ENCODE data around the gene AIG1.
"Not testable (repeated sequence)": the region's sequence is repeated elsewhere in the genome, so short reads cannot be mapped to it uniquely, and the experiment has no call there.

AIG1 gene

GRCh38 chr6:143127941-143128680, 67.4 kb downstream of the AIG1 start:
- no peak for DNase-seq (ENCODE audit: low read depth in 2 of 2)

GRCh38 chr6:143128681-143129015, 68.0 kb downstream of the AIG1 start:
- no peak for DNase-seq (ENCODE audit: low read depth in 2 of 2)

GRCh38 chr6:143130928-143131327, 70.2 kb downstream of the AIG1 start:
- no peak for DNase-seq (ENCODE audit: low read depth in 2 of 2)

- no peak for DNase-seq (ENCODE audit: low read depth in 2 of 2)
Observed at GRCh38 chr6:143135325-143135724, 74.6 kb downstream of the AIG1 start.

- no peak for DNase-seq (ENCODE audit: low read depth in 2 of 2)
Observed at GRCh38 chr6:143135797-143136561, 75.3 kb downstream of the AIG1 start.

- DNase-seq (ENCODE audit: low read depth in 2 of 2), result no peak
Observed at GRCh38 chr6:143136647-143137046, 76.0 kb downstream of the AIG1 start.

- DNase-seq (ENCODE audit: low read depth in 2 of 2), result no peak
Observed at GRCh38 chr6:143139239-143139784, 78.6 kb downstream of the AIG1 start.

GRCh38 chr6:143139884-143140283, 79.2 kb downstream of the AIG1 start:
- not testable (repeated sequence) for DNase-seq (ENCODE audit: low read depth in 2 of 2)

- no peak for DNase-seq (ENCODE audit: low read depth in 2 of 2)
Observed at GRCh38 chr6:143140767-143141166, 80.1 kb downstream of the AIG1 start.

- DNase-seq (ENCODE audit: low read depth in 2 of 2), result no peak
Observed at GRCh38 chr6:143141442-143141841, 80.8 kb downstream of the AIG1 start.

GRCh38 chr6:143146186-143146851, 85.6 kb downstream of the AIG1 start:
- DNase-seq (ENCODE audit: low read depth in 2 of 2), result no peak

GRCh38 chr6:143149771-143150170, 89.1 kb downstream of the AIG1 start:
- DNase-seq (ENCODE audit: low read depth in 2 of 2), result no peak

- no peak for DNase-seq (ENCODE audit: low read depth in 2 of 2)
Observed at GRCh38 chr6:143150281-143150680, 89.6 kb downstream of the AIG1 start.

- no peak for DNase-seq (ENCODE audit: low read depth in 2 of 2)
Observed at GRCh38 chr6:143151381-143151780, 90.7 kb downstream of the AIG1 start.

GRCh38 chr6:143155681-143156080, 95.0 kb downstream of the AIG1 start:
- DNase-seq (ENCODE audit: low read depth in 2 of 2), result no peak

- DNase-seq (ENCODE audit: low read depth in 2 of 2), result no peak
Observed at GRCh38 chr6:143157131-143157530, 96.4 kb downstream of the AIG1 start.

- DNase-seq (ENCODE audit: low read depth in 2 of 2), result no peak
Observed at GRCh38 chr6:143158113-143158581, 97.5 kb downstream of the AIG1 start.

- no peak for DNase-seq (ENCODE audit: low read depth in 2 of 2)
Observed at GRCh38 chr6:143159001-143159400, 98.3 kb downstream of the AIG1 start.

GRCh38 chr6:143160015-143160414, 99.3 kb downstream of the AIG1 start:
- no peak for DNase-seq (ENCODE audit: low read depth in 2 of 2)

- DNase-seq (ENCODE audit: low read depth in 2 of 2), result no peak
Observed at GRCh38 chr6:143160439-143161220, 99.9 kb downstream of the AIG1 start.

- DNase-seq (ENCODE audit: low read depth in 2 of 2), result no peak
Observed at GRCh38 chr6:143163621-143164020, 102.9 kb downstream of the AIG1 start.
